PFSK-1 (cell line): ENCODE measurements around the gene PLCD1.

Experiments
- FOXP2 ChIP-seq: optimal IDR thresholded peaks from 2 replicates; pipeline ENCODE3; 2011; ENCODE audit warnings: borderline replicate concordance, control low read depth, inconsistent platforms; ENCODE audit not compliant: insufficient read depth; ENCODE audit errors: extremely low read length, extremely low read depth
- POLR2AphosphoS5 ChIP-seq: IDR thresholded peaks from 2 replicates; pipeline ENCODE4 v1.6.1; 2012; ENCODE audit warnings: low read depth, mild to moderate bottlenecking, control low read depth, low read length, moderate library complexity
- REST ChIP-seq, 2 experiments: IDR thresholded peaks; 2 replicates each; pipeline versions ENCODE4 v1.6.1 to v1.8.0; 2011 to 2012; ENCODE audit warnings: low read depth in 2 of 2, low read length in 2 of 2, control low read depth in 1 of 2, inconsistent platforms in 1 of 2, mild to moderate bottlenecking in 1 of 2, moderate library complexity in 1 of 2; ENCODE audit not compliant: insufficient read depth in 1 of 2
- SIN3A ChIP-seq: IDR thresholded peaks from 2 replicates; pipeline ENCODE4 v1.6.1; 2012; ENCODE audit warnings: mild to moderate bottlenecking, low read length, moderate library complexity, borderline replicate concordance; ENCODE audit not compliant: insufficient read depth
- TAF1 ChIP-seq: IDR thresholded peaks from 2 replicates; pipeline ENCODE4 v1.6.1; 2012; ENCODE audit warnings: low read length, control low read depth, borderline replicate concordance; ENCODE audit not compliant: insufficient read depth

The PLCD1 gene

GRCh38 chr3:37993067-37993455 is 36.4 kb downstream of the PLCD1 start:
- TF ChIP-seq SIN3A (no peak), POLR2AphosphoS5 (no peak), FOXP2 (no peak), REST (IDR thresholded peaks at IDR 0.05; ENCODE audit: insufficient read depth in 1 of 2, low read depth in 2 of 2, low read length in 2 of 2) (no peak), TAF1 (no peak)

GRCh38 chr3:37992271-37993066 is 37.0 kb downstream of the PLCD1 start:
- no peak for TF ChIP-seq POLR2AphosphoS5
- TF ChIP-seq FOXP2, result no peak
- TF ChIP-seq SIN3A, result no peak
- no peak for TF ChIP-seq TAF1
- TF ChIP-seq REST (IDR thresholded peaks at IDR 0.05; ENCODE audit: insufficient read depth in 1 of 2, low read depth in 2 of 2, low read length in 2 of 2), result no peak

- TF ChIP-seq POLR2AphosphoS5, result no peak
- no peak for TF ChIP-seq FOXP2
- TF ChIP-seq TAF1, result no peak
- TF ChIP-seq REST (IDR thresholded peaks at IDR 0.05; ENCODE audit: insufficient read depth in 1 of 2, low read depth in 2 of 2, low read length in 2 of 2), result no peak
- TF ChIP-seq SIN3A, result no peak
Measured at GRCh38 chr3:37991823-37992222, 37.6 kb downstream of the PLCD1 start.

- no peak for TF ChIP-seq TAF1
- TF ChIP-seq SIN3A, result no peak
- no peak for TF ChIP-seq FOXP2
- TF ChIP-seq REST (IDR thresholded peaks at IDR 0.05; ENCODE audit: insufficient read depth in 1 of 2, low read depth in 2 of 2, low read length in 2 of 2), result no peak
Measured at GRCh38 chr3:37991109-37991508, 38.3 kb downstream of the PLCD1 start.
